HS-5 (cell line): ENCODE measurements around the gene PSMB7.
A peak's percentile ranks its signal among the peaks of the same experiment; 100 is the strongest.

Experiments
- DNase-seq: peaks from one replicate; pipeline ENCODE4 v3.0.0-alpha.2; 2012; ENCODE audit warnings: low read depth

The PSMB7 gene

GRCh38 chr9:124326378-124326777, 88.9 kb downstream of the PSMB7 start:
- DNase-seq = no peak

GRCh38 chr9:124325816-124326215, 89.4 kb downstream of the PSMB7 start:
- no peak for DNase-seq

- no peak for DNase-seq
Observed at GRCh38 chr9:124323904-124324303, 91.3 kb downstream of the PSMB7 start.

- DNase-seq = no peak
Observed at GRCh38 chr9:124322618-124323432, 92.4 kb downstream of the PSMB7 start.

- no peak for DNase-seq
Observed at GRCh38 chr9:124321935-124322334, 93.3 kb downstream of the PSMB7 start.

GRCh38 chr9:124321416-124321815, 93.8 kb downstream of the PSMB7 start:
- DNase-seq = no peak

GRCh38 chr9:124320062-124320973, 94.9 kb downstream of the PSMB7 start:
- DNase-seq = peak; percentile 25

GRCh38 chr9:124315882-124316281, 99.4 kb downstream of the PSMB7 start:
- DNase-seq = no peak

- no peak for DNase-seq
Observed at GRCh38 chr9:124313940-124314339, 101.3 kb downstream of the PSMB7 start.

- no peak for DNase-seq
Observed at GRCh38 chr9:124312290-124313265, 102.7 kb downstream of the PSMB7 start.

GRCh38 chr9:124311283-124311682, 104.0 kb downstream of the PSMB7 start:
- DNase-seq = no peak

- DNase-seq = peak; percentile 99
Observed at GRCh38 chr9:124309667-124310084, 105.6 kb downstream of the PSMB7 start.

- no peak for DNase-seq
Observed at GRCh38 chr9:124308606-124309491, 106.4 kb downstream of the PSMB7 start.

- no peak for DNase-seq
Observed at GRCh38 chr9:124307379-124308030, 107.7 kb downstream of the PSMB7 start.

GRCh38 chr9:124306098-124306735, 109.0 kb downstream of the PSMB7 start:
- peak; percentile 84 for DNase-seq

- no peak for DNase-seq
Observed at GRCh38 chr9:124304285-124304684, 111.0 kb downstream of the PSMB7 start.

GRCh38 chr9:124303762-124304161, 111.5 kb downstream of the PSMB7 start:
- no peak for DNase-seq
